HUES48 (cell line): ENCODE results near the gene YES1.
A peak's percentile ranks its signal among the peaks of the same experiment; 100 is the strongest.
"Not testable (repeated sequence)": the region's sequence is repeated elsewhere in the genome, so short reads cannot be mapped to it uniquely, and the experiment has no call there.

Source experiments
- H3K27ac ChIP-seq: one replicate; pipeline ENCODE4 v1.7.0; 2013; ENCODE audit warnings: low read depth, low read length, inconsistent platforms
- H3K27me3 ChIP-seq: 2 replicates; pipeline ENCODE4 v1.6.1; 2013; ENCODE audit warnings: mild to moderate bottlenecking, low read length; ENCODE audit not compliant: control insufficient read depth, insufficient read depth
- H3K36me3 ChIP-seq: 2 replicates; pipeline ENCODE4 v1.6.1; 2013; ENCODE audit warnings: low read length; ENCODE audit not compliant: control insufficient read depth, insufficient read depth
- H3K4me1 ChIP-seq: 2 replicates; pipeline ENCODE4 v1.6.1; 2013; ENCODE audit warnings: mild to moderate bottlenecking, low read length; ENCODE audit not compliant: control insufficient read depth, insufficient read depth
- H3K4me3 ChIP-seq: 2 replicates; pipeline ENCODE4 v1.5.1; 2013; ENCODE audit warnings: mild to moderate bottlenecking, low read depth, low read length
- H3K9ac ChIP-seq: 2 replicates; pipeline ENCODE4 v1.6.1; 2013; ENCODE audit warnings: mild to moderate bottlenecking, low read depth, low read length, moderate library complexity
- H3K9me3 ChIP-seq: 2 replicates; pipeline ENCODE4 v1.6.1; 2013; ENCODE audit warnings: low read length; ENCODE audit not compliant: control insufficient read depth, insufficient read depth

YES1 gene

GRCh38 chr18:809228-809627 lies 2.8 kb downstream of the YES1 start:
- not testable (repeated sequence) for H3K9ac ChIP-seq, H3K27me3 ChIP-seq, H3K27ac ChIP-seq, H3K36me3 ChIP-seq, H3K9me3 ChIP-seq, H3K4me3 ChIP-seq
- peaks cover 29% of the 10 kb centered on the region for H3K4me1 ChIP-seq

GRCh38 chr18:808502-808901 lies 3.5 kb downstream of the YES1 start:
- Histone ChIP-seq H3K27ac (no peak overlapping the region), H3K27me3 (no peaks in the 10 kb centered on the region), H3K4me3 (no peak overlapping the region), H3K9me3 (no peaks in the 10 kb centered on the region), H3K36me3 (no peaks in the 10 kb centered on the region), H3K4me1 (peaks cover 27% of the 10 kb centered on the region), H3K9ac (no peak overlapping the region)

GRCh38 chr18:808086-808485 lies 4.0 kb downstream of the YES1 start:
- Histone ChIP-seq H3K4me3 (no peak overlapping the region), H3K9me3 (no peaks in the 10 kb centered on the region), H3K36me3 (no peaks in the 10 kb centered on the region), H3K27ac (no peak overlapping the region), H3K4me1 (peaks cover 23% of the 10 kb centered on the region), H3K27me3 (no peaks in the 10 kb centered on the region), H3K9ac (no peak overlapping the region)

GRCh38 chr18:805755-806110 lies 6.3 kb downstream of the YES1 start:
- Histone ChIP-seq H3K4me1 (peaks cover 18% of the 10 kb centered on the region), H3K36me3 (no peaks in the 10 kb centered on the region), H3K27me3 (no peaks in the 10 kb centered on the region), H3K27ac (no peak overlapping the region), H3K4me3 (no peak overlapping the region), H3K9me3 (no peaks in the 10 kb centered on the region), H3K9ac (no peak overlapping the region)

GRCh38 chr18:805008-805754 lies 6.9 kb downstream of the YES1 start:
- Histone ChIP-seq H3K4me3 (no peak overlapping the region), H3K36me3 (no peaks in the 10 kb centered on the region), H3K27me3 (no peaks in the 10 kb centered on the region), H3K27ac (no peak overlapping the region), H3K4me1 (peaks cover 13% of the 10 kb centered on the region), H3K9me3 (no peaks in the 10 kb centered on the region), H3K9ac (no peak overlapping the region)

- Histone ChIP-seq H3K27ac (no peak overlapping the region), H3K36me3 (no peaks in the 10 kb centered on the region), H3K4me1 (peaks cover 20% of the 10 kb centered on the region; the same call in 1 of the 2 replicates), H3K27me3 (no peaks in the 10 kb centered on the region), H3K4me3 (no peak overlapping the region), H3K9ac (no peak overlapping the region), H3K9me3 (no peaks in the 10 kb centered on the region)
These were observed 10.9 kb downstream of the YES1 start for GRCh38 chr18:801137-801536.

GRCh38 chr18:799943-800342 lies 12.1 kb downstream of the YES1 start:
- Histone ChIP-seq H3K4me1 (peaks cover 24% of the 10 kb centered on the region; the same call in 1 of the 2 replicates), H3K27me3 (no peaks in the 10 kb centered on the region), H3K4me3 (no peak overlapping the region), H3K27ac (no peak overlapping the region), H3K9ac (no peak overlapping the region), H3K9me3 (no peaks in the 10 kb centered on the region), H3K36me3 (no peaks in the 10 kb centered on the region)

- H3K4me3 ChIP-seq, H3K27ac ChIP-seq, H3K36me3 ChIP-seq, H3K9ac ChIP-seq, H3K27me3 ChIP-seq, H3K9me3 ChIP-seq: not testable (repeated sequence)
- peaks cover 24% of the 10 kb centered on the region; the same call in 1 of the 2 replicates for H3K4me1 ChIP-seq
These were observed 16.7 kb downstream of the YES1 start for GRCh38 chr18:795383-795782.

GRCh38 chr18:789397-789796 lies 22.6 kb downstream of the YES1 start:
- Histone ChIP-seq H3K27ac (no peak overlapping the region), H3K27me3 (no peaks in the 10 kb centered on the region), H3K9ac (no peak overlapping the region), H3K4me1 (peaks cover 15% of the 10 kb centered on the region), H3K4me3 (no peak overlapping the region), H3K9me3 (no peaks in the 10 kb centered on the region), H3K36me3 (no peaks in the 10 kb centered on the region)

- no peak overlapping the region for H3K27ac ChIP-seq
- no peak overlapping the region for H3K4me3 ChIP-seq
- no peak overlapping the region for H3K9ac ChIP-seq
- peaks cover 15% of the 10 kb centered on the region for H3K4me1 ChIP-seq
- no peaks in the 10 kb centered on the region for H3K9me3 ChIP-seq
- no peaks in the 10 kb centered on the region for H3K27me3 ChIP-seq
- H3K36me3 ChIP-seq = 0 out of 2 replicates have a peak, but pooled peaks cover 3% of the 10 kb centered on the region
These were observed 26.8 kb downstream of the YES1 start for GRCh38 chr18:785242-785641.

- peaks cover 15% of the 10 kb centered on the region for H3K4me1 ChIP-seq
- H3K4me3 ChIP-seq = no peak overlapping the region
These were observed 27.4 kb downstream of the YES1 start for GRCh38 chr18:784470-785172.

More at GRCh38 chr18:784470-785172, 27.4 kb downstream of the YES1 start:
- Histone ChIP-seq H3K9ac (no peak overlapping the region), H3K9me3 (no peaks in the 10 kb centered on the region), H3K27ac (peak overlapping the region; percentile 32), H3K36me3 (0 out of 2 replicates have a peak, but pooled peaks cover 3% of the 10 kb centered on the region), H3K27me3 (no peaks in the 10 kb centered on the region)
